ENCODE measurements around the gene GABARAP. TPM values are rescaled to one million over a fixed set of nuclear protein-coding genes. Genes with fewer than 3 reads are reported as not detected.
A peak's percentile ranks its signal among the peaks of the same experiment; 100 is the strongest.

The GABARAP gene
- total and polyA plus RNA-seq, 2 of the 8 experiments (the other 6 are each of a cell fraction or from before 2014, with no cell fraction given), result 252 to 581 TPM

DNA sequence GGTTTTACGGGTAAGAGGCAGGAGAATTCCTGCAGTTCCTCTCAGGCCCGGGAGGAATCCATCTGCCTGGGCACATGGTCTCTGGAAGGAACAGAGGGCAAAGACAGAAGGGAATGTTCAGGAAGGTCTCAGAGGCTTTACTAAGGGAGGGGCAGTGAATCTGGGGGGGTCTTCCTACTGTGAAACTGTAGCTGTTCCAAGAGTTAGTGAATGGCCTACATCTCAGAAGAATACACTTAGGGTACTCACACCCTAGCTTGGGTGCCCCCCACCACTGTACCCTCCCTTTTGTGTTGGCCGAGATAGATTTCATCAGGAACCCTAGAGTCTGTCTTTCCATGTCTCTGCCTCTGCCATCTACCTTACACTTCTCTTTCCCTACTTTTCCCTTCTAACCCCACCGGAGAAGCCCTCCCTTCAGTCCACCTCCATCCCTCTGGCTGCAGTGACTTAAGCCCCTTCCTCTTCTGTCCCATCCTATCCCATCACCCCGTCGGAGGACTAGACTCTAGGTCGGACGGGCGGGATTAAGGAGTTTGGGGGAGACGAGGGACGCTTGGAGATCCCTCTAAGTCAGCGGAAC lies 22.9 kb downstream of the GABARAP start (continued):
- TF ChIP-seq, protein P1, sequence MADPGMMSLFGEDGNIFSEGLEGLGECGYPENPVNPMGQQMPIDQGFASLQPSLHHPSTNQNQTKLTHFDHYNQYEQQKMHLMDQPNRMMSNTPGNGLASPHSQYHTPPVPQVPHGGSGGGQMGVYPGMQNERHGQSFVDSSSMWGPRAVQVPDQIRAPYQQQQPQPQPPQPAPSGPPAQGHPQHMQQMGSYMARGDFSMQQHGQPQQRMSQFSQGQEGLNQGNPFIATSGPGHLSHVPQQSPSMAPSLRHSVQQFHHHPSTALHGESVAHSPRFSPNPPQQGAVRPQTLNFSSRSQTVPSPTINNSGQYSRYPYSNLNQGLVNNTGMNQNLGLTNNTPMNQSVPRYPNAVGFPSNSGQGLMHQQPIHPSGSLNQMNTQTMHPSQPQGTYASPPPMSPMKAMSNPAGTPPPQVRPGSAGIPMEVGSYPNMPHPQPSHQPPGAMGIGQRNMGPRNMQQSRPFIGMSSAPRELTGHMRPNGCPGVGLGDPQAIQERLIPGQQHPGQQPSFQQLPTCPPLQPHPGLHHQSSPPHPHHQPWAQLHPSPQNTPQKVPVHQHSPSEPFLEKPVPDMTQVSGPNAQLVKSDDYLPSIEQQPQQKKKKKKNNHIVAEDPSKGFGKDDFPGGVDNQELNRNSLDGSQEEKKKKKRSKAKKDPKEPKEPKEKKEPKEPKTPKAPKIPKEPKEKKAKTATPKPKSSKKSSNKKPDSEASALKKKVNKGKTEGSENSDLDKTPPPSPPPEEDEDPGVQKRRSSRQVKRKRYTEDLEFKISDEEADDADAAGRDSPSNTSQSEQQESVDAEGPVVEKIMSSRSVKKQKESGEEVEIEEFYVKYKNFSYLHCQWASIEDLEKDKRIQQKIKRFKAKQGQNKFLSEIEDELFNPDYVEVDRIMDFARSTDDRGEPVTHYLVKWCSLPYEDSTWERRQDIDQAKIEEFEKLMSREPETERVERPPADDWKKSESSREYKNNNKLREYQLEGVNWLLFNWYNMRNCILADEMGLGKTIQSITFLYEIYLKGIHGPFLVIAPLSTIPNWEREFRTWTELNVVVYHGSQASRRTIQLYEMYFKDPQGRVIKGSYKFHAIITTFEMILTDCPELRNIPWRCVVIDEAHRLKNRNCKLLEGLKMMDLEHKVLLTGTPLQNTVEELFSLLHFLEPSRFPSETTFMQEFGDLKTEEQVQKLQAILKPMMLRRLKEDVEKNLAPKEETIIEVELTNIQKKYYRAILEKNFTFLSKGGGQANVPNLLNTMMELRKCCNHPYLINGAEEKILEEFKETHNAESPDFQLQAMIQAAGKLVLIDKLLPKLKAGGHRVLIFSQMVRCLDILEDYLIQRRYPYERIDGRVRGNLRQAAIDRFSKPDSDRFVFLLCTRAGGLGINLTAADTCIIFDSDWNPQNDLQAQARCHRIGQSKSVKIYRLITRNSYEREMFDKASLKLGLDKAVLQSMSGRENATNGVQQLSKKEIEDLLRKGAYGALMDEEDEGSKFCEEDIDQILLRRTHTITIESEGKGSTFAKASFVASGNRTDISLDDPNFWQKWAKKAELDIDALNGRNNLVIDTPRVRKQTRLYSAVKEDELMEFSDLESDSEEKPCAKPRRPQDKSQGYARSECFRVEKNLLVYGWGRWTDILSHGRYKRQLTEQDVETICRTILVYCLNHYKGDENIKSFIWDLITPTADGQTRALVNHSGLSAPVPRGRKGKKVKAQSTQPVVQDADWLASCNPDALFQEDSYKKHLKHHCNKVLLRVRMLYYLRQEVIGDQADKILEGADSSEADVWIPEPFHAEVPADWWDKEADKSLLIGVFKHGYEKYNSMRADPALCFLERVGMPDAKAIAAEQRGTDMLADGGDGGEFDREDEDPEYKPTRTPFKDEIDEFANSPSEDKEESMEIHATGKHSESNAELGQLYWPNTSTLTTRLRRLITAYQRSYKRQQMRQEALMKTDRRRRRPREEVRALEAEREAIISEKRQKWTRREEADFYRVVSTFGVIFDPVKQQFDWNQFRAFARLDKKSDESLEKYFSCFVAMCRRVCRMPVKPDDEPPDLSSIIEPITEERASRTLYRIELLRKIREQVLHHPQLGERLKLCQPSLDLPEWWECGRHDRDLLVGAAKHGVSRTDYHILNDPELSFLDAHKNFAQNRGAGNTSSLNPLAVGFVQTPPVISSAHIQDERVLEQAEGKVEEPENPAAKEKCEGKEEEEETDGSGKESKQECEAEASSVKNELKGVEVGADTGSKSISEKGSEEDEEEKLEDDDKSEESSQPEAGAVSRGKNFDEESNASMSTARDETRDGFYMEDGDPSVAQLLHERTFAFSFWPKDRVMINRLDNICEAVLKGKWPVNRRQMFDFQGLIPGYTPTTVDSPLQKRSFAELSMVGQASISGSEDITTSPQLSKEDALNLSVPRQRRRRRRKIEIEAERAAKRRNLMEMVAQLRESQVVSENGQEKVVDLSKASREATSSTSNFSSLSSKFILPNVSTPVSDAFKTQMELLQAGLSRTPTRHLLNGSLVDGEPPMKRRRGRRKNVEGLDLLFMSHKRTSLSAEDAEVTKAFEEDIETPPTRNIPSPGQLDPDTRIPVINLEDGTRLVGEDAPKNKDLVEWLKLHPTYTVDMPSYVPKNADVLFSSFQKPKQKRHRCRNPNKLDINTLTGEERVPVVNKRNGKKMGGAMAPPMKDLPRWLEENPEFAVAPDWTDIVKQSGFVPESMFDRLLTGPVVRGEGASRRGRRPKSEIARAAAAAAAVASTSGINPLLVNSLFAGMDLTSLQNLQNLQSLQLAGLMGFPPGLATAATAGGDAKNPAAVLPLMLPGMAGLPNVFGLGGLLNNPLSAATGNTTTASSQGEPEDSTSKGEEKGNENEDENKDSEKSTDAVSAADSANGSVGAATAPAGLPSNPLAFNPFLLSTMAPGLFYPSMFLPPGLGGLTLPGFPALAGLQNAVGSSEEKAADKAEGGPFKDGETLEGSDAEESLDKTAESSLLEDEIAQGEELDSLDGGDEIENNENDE (IDR thresholded peaks at IDR 0.05; ENCODE audit: insufficient replicate concordance, low read length), result no peak
- TF ChIP-seq CREB1 (IDR thresholded peaks at IDR 0.05) (no peak), RBBP5 (IDR thresholded peaks at IDR 0.05; ENCODE audit: borderline replicate concordance, low read depth, low read length) (no peak), CTCF (IDR thresholded peaks at IDR 0.05; ENCODE audit: control extremely low read depth in 1 of 3, insufficient read depth in 1 of 3, low read depth in 1 of 3, low read length in 3 of 3) (no peak), SP1 (IDR thresholded peaks at IDR 0.05; ENCODE audit: low read depth, low read length) (0 out of 2 replicates have a peak, but pooled peaks have one; percentile 20), CHD2 (IDR thresholded peaks at IDR 0.05; ENCODE audit: low read length) (no peak; the same call in 1 of the 2 replicates)
